Diencephalon (tissue), 1 donor: ENCODE results near the gene SPINDOC. TPM values are rescaled to one million over a fixed set of nuclear protein-coding genes. Genes with fewer than 3 reads are reported as not detected.

Experiments
- small RNA-seq: library from RNA; depleted of rRNA; stranded (forward); fragments of <200 nt; gene quantifications from one replicate; pipeline ENCODE3, GENCODE V24; 2014
- total RNA-seq: library from RNA; depleted of rRNA; stranded (reverse); fragments of >200 nt; gene quantifications from one replicate; pipeline ENCODE4 v1.2.3, GENCODE V29; 2014

The SPINDOC gene, protein sequence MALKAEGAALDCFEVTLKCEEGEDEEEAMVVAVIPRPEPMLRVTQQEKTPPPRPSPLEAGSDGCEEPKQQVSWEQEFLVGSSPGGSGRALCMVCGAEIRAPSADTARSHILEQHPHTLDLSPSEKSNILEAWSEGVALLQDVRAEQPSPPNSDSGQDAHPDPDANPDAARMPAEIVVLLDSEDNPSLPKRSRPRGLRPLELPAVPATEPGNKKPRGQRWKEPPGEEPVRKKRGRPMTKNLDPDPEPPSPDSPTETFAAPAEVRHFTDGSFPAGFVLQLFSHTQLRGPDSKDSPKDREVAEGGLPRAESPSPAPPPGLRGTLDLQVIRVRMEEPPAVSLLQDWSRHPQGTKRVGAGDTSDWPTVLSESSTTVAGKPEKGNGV
- total RNA-seq, result 12.7 TPM

DNA sequence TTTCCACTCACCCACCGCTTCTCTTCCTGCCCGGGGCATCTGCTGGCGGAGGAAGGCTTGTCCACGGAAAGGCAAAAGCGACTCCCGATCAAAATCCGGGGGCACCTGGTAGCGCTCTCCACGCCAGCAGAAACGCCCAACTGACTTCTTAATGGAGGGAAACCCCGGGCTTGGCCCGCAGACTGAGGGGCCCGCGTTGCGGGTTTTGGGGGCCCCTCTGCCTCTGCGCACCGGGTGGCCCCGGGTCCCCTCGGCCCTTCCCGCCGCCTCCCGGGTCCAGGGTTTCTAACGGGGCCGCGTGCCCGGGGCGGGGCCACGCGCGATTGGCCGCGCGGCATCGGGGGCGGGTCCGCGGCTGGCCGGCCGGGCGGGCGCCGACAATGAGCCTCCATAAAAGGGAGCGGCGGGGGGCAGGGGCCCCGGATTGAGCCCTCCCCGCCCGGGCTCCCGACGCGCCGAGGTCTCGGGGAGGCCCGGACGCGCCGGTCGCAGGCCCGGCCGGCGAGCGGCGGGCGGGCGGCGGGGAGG lies at the start of gene SPINDOC:
Gene SPINDOC, plus strand, starts transcription at position 422 of the 528 bp plus-strand sequence. CDS start 231 bp downstream, outside the sequence.

DNA sequence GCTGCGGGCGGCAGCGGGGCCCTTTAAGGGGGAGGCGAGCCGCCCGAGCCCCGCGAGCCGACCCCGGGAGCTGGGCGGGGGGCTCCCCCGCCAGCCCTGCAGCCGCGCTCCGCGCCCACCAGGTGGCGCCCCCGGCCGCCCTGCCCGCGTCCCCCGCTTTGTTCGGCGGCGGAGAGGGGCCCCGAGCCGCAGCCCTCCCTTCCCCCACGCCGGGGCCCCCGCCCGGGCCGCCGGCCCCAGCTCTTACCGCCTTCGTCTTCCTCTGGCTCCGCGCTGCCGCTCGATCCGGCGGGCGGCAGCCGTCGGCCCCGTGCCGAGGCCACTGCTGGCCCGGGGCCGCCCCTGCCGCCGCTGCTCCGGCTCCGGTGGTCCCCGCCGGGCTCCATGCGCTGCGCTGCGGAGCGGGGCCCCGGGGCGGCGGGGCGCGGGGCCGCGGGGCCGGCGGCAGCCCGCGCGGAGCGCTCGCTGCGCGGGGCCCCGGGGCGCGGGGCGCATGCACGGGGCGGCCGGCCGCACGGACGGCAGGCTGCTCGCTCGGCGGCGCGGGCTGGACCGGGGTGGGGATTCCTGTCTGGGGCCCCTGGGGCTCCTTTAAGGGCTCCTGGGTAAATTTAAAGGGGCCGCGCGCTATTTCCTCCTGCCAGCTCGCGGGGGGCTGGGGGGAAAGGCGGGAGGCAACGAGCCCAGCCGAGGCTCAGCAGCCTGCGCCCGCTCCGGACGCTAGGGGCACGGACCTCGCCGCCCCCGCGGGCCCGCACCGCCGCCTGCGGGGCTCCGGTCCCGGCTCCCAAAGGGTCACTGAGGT lies 44.8 kb upstream of the SPINDOC start, which contains the start of gene ZFTA:
Gene ZFTA, minus strand, starts transcription at position 539 of the 805 bp plus-strand sequence. Its CDS starts 153 bp downstream, at position 386.

DNA sequence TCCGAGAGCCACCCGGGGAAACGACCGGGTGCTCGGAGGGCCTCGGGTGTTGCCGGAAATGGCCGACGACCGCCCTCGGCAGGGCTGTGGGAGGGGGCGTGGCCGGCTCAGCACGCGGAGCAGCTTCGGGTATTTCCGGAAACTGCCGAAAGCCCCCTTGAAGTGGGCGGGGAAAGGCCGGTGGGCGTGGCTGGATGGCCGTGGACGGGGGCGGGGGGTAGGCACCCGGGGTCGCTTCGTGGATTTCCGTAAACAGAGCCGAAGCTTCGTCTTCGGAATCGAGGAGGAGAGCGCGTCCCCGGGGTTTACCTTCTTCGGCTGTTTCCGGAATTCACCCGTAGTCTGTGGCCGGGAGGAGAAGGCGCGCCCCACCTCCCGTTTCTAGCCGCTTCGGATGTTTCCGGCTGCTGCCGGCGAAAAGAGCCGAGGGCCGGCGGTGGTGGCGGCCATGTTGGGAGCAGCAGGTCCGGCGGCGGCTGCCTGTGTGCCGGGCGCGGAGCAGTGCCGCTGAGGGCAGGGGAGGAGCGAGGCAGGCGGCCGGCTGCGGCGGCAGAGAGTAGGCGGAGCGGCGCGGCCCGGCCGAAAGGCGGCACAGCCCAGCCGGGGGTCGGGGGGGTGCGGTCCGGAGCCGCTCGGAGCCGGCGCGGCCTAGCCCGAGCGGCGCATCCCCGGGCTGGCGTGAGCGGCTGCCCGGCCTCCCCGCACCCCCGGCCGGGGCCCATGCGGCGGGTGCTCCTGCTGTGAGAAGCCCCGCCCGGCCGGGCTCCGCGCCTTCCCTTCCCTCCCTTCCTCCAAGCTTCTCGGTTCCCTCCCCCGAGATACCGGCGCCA lies 25.6 kb downstream of the SPINDOC start, which contains the start of gene MARK2:
Gene MARK2, plus strand, starts transcription at position 433 of the 830 bp plus-strand sequence. Its CDS starts 397 bp downstream, at position 830.

Small RNA genes lying within 50 kb of the gene (small RNA-seq; reads per million reads assigned to genes)
- gene AP006289.1, result not detected
- not detected for gene RN7SL596P

Other genes starting within 250 kb of the SPINDOC start
- 14.1 TPM for gene PLAAT3, start 199.0 kb upstream of the SPINDOC start, total RNA-seq
- gene ATL3, start 142.1 kb upstream of the SPINDOC start, total RNA-seq, result 30.9 TPM
- 391 TPM for gene RTN3, start 132.0 kb upstream of the SPINDOC start, total RNA-seq
- 32.1 TPM for gene ZFTA, start 44.7 kb upstream of the SPINDOC start, total RNA-seq
- 18.2 TPM for gene MARK2, start 25.7 kb downstream of the SPINDOC start, total RNA-seq
- gene RCOR2, start 103.7 kb downstream of the SPINDOC start, total RNA-seq, result 12.0 TPM
- gene NAA40, start 125.5 kb downstream of the SPINDOC start, total RNA-seq, result 19.8 TPM
- 296 TPM for gene COX8A, start 161.2 kb downstream of the SPINDOC start, total RNA-seq
- gene OTUB1, start 173.0 kb downstream of the SPINDOC start, total RNA-seq, result 43.8 TPM
- gene FLRT1, start 222.5 kb downstream of the SPINDOC start, total RNA-seq, result 12.0 TPM